Keratinocyte (primary cell): ENCODE data around the gene ZNF23. TPM values are rescaled to one million over a fixed set of nuclear protein-coding genes. Genes with fewer than 3 reads are reported as not detected.

Experiments used
- DNase-seq: peaks from one replicate; pipeline ENCODE4 v3.0.0-alpha.2; 2011; ENCODE audit warnings: low read depth, missing footprints, low spot score
- FAIRE-seq: peaks from 2 replicates; lab custom pipeline; 2011; peaks lifted over from hg19 to GRCh38; lab: Jason Lieb, UNC
- H2AFZ ChIP-seq: 2 replicates; pipeline ENCODE4 v1.6.0; 2012; ENCODE audit warnings: low read length, control low read depth, inconsistent platforms; ENCODE audit not compliant: control insufficient read depth
- H3K27ac ChIP-seq: 2 replicates; pipeline ENCODE4 v1.5.1; 2011; ENCODE audit warnings: low read length; ENCODE audit not compliant: control insufficient read depth, insufficient read depth
- H3K27me3 ChIP-seq: 3 replicates; pipeline ENCODE4 v1.6.0; 2011; ENCODE audit warnings: low read length; ENCODE audit not compliant: control insufficient read depth, insufficient read depth; ENCODE audit errors: extremely low read depth
- H3K36me3 ChIP-seq, 2 experiments: 2 replicates in 1 of 2; 3 replicates in 1 of 2; pipeline ENCODE4 v1.5.1; 2011; ENCODE audit warnings: low read length in 2 of 2, mild to moderate bottlenecking in 1 of 2; ENCODE audit not compliant: control insufficient read depth in 2 of 2, insufficient read depth in 2 of 2; ENCODE audit errors: extremely low read depth in 1 of 2
- H3K4me1 ChIP-seq: 3 replicates; pipeline ENCODE4 v1.5.1; 2011; ENCODE audit warnings: low read length; ENCODE audit not compliant: control insufficient read depth, insufficient read depth; ENCODE audit errors: extremely low read depth
- H3K4me2 ChIP-seq: 3 replicates; pipeline ENCODE4 v1.6.0; 2011; ENCODE audit warnings: low read depth, low read length; ENCODE audit not compliant: control insufficient read depth, insufficient read depth; ENCODE audit errors: extremely low read depth
- H3K4me3 ChIP-seq, 3 experiments: fragments of 200-600 bp in 1 of 3; sonication (generic) in 1 of 3; 2 replicates in 2 of 3; 3 replicates in 1 of 3; pipeline ENCODE4 v1.5.1; 2011 to 2016; ENCODE audit warnings: low read length in 3 of 3, mild to moderate bottlenecking in 3 of 3, control low read depth in 2 of 3, inconsistent platforms in 1 of 3, low read depth in 1 of 3, mixed read lengths in 1 of 3, mixed run types in 1 of 3, moderate library complexity in 1 of 3; ENCODE audit not compliant: control insufficient read depth in 2 of 3, insufficient read depth in 2 of 3; ENCODE audit errors: extremely low read depth in 1 of 3
- H3K79me2 ChIP-seq: 2 replicates; pipeline ENCODE4 v1.6.0; 2012; ENCODE audit warnings: low read length; ENCODE audit not compliant: control insufficient read depth, insufficient read depth
- H3K9ac ChIP-seq: 3 replicates; pipeline ENCODE4 v1.6.0; 2011; ENCODE audit warnings: low read length; ENCODE audit not compliant: control insufficient read depth, insufficient read depth; ENCODE audit errors: extremely low read depth
- H3K9me1 ChIP-seq: 3 replicates; pipeline ENCODE4 v1.6.0; 2011; ENCODE audit warnings: low read length; ENCODE audit not compliant: control insufficient read depth, insufficient read depth; ENCODE audit errors: extremely low read depth
- H3K9me3 ChIP-seq: 2 replicates; pipeline ENCODE4 v1.5.1; 2012; ENCODE audit warnings: low read depth, low read length; ENCODE audit not compliant: control insufficient read depth
- H4K20me1 ChIP-seq: 3 replicates; pipeline ENCODE4 v1.6.0; 2011; ENCODE audit warnings: low read length; ENCODE audit not compliant: control insufficient read depth, insufficient read depth; ENCODE audit errors: extremely low read depth
- CTCF ChIP-seq, 3 experiments: IDR thresholded peaks in 1 of 3; conservative IDR thresholded peaks in 1 of 3; optimal IDR thresholded peaks in 1 of 3; 2 replicates in 2 of 3; 3 replicates in 1 of 3; pipeline versions ENCODE3 to v1.5.1; 2011; ENCODE audit warnings: low read length in 3 of 3, mild to moderate bottlenecking in 3 of 3, moderate library complexity in 2 of 3, control low read depth in 1 of 3, inconsistent platforms in 1 of 3; ENCODE audit not compliant: insufficient read depth in 2 of 3; ENCODE audit errors: extremely low read depth in 1 of 3
- EZH2 ChIP-seq: IDR thresholded peaks from one replicate; pipeline ENCODE4 v1.6.1; 2012; ENCODE audit warnings: inconsistent platforms, mild to moderate bottlenecking, low read length, moderate library complexity
- dilution Hi-C: fragments of 300-500 bp; cut with MboI; formaldehyde crosslinking; loops from one replicate; pipeline ENCODE4 v1.7.0; 2020; ENCODE audit warnings: low sequenced_read_pairs; ENCODE audit not compliant: extremely low pct_ligation_motif_present
- polyA plus RNA-seq, 5 experiments: library from polyadenylated mRNA; depleted of rRNA in 3 of 5; stranded (reverse) in 3 of 5; stranded (forward) in 1 of 5; unstranded in 1 of 5; fragments of >200 nt; gene quantifications; 1 replicate in 1 of 5; 2 replicates in 3 of 5; 3 replicates in 1 of 5; pipeline versions ENCODE4 v1.2.1 to v1.2.3, GENCODE V29; 2011 to 2012; ENCODE audit warnings: missing spikeins in 2 of 5, low read depth in 1 of 5, low replicate concordance in 1 of 5

The ZNF23 gene
- polyA plus RNA-seq, 1 donor (not counting 4 experiments of a cell fraction or from before 2014, with no cell fraction given), result 8.2 TPM

DNA sequence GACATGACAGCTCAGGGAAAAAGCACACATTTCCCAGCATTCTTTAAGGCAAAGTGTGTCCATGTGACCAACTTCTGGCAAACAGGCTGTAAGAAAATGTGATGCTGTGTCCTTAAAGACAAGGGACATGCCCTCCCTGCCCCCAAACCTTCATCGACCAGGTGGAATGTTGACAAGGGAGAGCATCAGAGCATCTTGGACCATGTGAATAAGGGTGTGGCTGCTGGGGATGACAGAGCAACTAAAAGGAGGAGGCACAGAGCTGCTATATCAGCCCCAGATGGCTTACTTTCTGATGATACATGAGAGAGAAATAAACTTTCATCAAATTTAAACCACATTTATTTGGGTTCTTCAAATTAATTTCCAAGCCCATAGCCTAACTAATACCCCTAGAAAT lies 2.2 kb upstream of the ZNF23 start:
- Histone ChIP-seq H3K9me3 (no peaks in the 10 kb centered on the region), H3K4me2 (no peak overlapping the region), H3K27ac (no peak overlapping the region), H3K9me1 (no peaks in the 10 kb centered on the region), H3K79me2 (peaks cover 17% of the 10 kb centered on the region), H3K27me3 (no peaks in the 10 kb centered on the region), H3K9ac (no peak overlapping the region), H2AFZ (no peak overlapping the region), H4K20me1 (no peaks in the 10 kb centered on the region), H3K36me3 (no peaks in the 10 kb centered on the region), H3K4me1 (peaks cover 13% of the 10 kb centered on the region), H3K4me3 (no peak overlapping the region)
- TF ChIP-seq EZH2, result no peak
- TF ChIP-seq CTCF (optimal IDR thresholded peaks at IDR 0.05 in 1 of 3, IDR thresholded peaks at IDR 0.05 in 1 of 3, conservative IDR thresholded peaks at IDR 0.05 in 1 of 3; ENCODE audit: extremely low read depth in 1 of 3, insufficient read depth in 2 of 3, low read length in 3 of 3), result no peak
- dilution Hi-C loops, result no loop called here
- DNase-seq (no peak), FAIRE-seq (no peak)

GRCh38 chr16:71460941-71461340 lies 1.1 kb downstream of the ZNF23 start:
- Histone ChIP-seq H3K4me1 (peaks cover 13% of the 10 kb centered on the region), H2AFZ (no peak overlapping the region), H3K79me2 (peaks cover 19% of the 10 kb centered on the region), H3K9me1 (no peaks in the 10 kb centered on the region), H3K27ac (no peak overlapping the region), H4K20me1 (no peaks in the 10 kb centered on the region), H3K36me3 (no peaks in the 10 kb centered on the region), H3K4me3 (peak overlapping the region; percentile 88 to 99 (median 95)), H3K27me3 (no peaks in the 10 kb centered on the region), H3K4me2 (peak overlapping the region; percentile 91), H3K9me3 (no peaks in the 10 kb centered on the region), H3K9ac (peak overlapping the region; percentile 92)
- no peak for FAIRE-seq
- dilution Hi-C loops, result no loop called here
- no peak for TF ChIP-seq CTCF (optimal IDR thresholded peaks at IDR 0.05 in 1 of 3, IDR thresholded peaks at IDR 0.05 in 1 of 3, conservative IDR thresholded peaks at IDR 0.05 in 1 of 3; ENCODE audit: extremely low read depth in 1 of 3, insufficient read depth in 2 of 3, low read length in 3 of 3)
- TF ChIP-seq EZH2, result no peak
- no peak for DNase-seq
